HG03139 (cell line): ENCODE data around the gene SARS1.

Experiments
- ATAC-seq: cut with Tn5 transposase; IDR thresholded peaks from one replicate; pipeline ENCODE4 v1.9.1; 2021; ENCODE audit not compliant: unreplicated experiment

The SARS1 gene

DNA sequence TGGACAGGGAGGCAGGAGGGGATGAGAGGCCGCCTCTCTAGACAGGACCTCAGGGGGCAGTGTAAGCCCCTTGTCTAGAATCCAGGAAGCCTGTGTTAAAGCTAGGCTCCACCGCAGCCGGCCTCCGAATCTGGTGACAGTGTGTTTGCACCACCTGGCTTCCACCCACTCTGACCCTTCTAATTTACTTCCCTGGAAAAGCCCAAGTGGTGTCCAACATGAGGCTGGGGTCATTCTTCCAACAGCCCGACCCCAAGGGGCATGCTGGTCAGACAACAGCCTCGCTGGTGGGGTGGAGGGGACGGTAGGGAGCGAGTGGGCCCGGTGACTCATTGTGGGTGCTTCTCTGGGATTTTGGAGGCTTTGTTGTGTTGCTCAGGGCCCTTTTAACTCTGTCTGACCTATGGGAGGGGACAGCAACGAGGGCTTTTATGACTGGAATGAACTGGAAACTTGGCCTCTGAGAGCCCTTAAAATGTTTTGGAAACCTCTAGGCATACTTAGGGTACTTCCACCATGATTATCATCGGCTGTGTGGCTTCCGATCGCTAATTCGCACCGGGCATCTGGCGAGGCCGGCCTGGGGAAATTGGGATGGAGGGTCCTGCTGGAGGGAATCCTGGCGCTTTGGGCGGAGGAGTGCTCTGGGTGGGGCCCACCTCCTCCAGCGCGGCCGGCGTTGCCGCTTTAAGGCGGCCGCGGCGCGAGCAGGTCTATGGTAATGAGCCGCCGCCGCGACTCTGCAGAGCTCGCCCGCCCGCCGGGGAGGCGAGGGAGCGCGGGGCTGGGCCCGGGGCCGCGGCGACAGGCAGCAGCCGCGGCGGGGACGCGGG, 35.3 kb downstream of the SARS1 start, which contains the start of gene CELSR2:
TSS of gene CELSR2 (plus strand) at position 743 of the 833 bp plus-strand sequence. CDS start 541 bp downstream, outside the sequence.
- ATAC-seq, result peak; percentile 58

GRCh38 chr1:109249654-109250401, 36.1 kb downstream of the SARS1 start:
- ATAC-seq, result peak; percentile 25

- ATAC-seq, result no peak
Measured at GRCh38 chr1:109250454-109251276, 36.9 kb downstream of the SARS1 start.

GRCh38 chr1:109251277-109252166, 37.8 kb downstream of the SARS1 start:
- ATAC-seq, result no peak

- no peak for ATAC-seq
Measured at GRCh38 chr1:109252167-109252892, 38.6 kb downstream of the SARS1 start.

- no peak for ATAC-seq
Measured at GRCh38 chr1:109252893-109253802, 39.4 kb downstream of the SARS1 start.

DNA sequence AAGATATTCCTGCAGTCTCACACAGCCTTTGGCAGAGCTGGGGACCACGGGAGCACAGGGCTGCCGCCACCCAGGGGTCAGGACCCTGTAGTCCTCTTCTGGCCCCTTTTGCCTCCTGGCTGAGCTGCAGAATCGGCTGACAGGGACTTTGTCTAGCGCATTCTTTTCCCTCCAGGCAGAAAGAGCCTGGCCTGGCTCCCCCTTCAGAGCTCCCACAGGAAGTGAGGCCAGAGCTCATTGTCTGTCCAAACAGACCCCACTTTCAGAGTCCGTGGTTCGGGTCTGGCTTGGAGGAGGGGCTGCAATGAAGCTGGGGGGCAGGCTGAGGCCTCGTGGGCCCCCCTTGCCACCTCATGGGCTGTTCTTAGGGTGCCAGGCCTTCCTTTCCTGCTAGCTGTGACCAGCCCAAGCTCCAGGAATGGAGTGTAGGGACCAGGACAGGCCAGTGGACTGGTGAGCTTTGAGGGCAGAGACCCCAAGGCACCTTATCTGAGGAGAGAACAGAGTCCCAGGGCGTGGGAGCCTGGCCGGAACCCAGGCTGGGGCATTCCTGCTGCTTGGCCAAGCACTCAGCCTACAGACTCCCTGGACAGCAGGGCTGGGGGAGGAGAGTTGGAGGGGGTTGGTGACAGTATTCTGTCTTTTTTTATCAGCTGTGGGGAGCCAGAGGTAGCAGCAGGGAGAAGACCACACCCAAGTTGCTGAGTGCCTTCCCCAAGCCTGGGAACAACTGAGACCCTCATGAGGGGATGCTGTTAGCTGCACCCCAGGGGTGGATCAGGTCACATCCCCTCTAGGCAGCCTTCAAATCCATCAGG, 40.3 kb downstream of the SARS1 start:
- no peak for ATAC-seq

DNA sequence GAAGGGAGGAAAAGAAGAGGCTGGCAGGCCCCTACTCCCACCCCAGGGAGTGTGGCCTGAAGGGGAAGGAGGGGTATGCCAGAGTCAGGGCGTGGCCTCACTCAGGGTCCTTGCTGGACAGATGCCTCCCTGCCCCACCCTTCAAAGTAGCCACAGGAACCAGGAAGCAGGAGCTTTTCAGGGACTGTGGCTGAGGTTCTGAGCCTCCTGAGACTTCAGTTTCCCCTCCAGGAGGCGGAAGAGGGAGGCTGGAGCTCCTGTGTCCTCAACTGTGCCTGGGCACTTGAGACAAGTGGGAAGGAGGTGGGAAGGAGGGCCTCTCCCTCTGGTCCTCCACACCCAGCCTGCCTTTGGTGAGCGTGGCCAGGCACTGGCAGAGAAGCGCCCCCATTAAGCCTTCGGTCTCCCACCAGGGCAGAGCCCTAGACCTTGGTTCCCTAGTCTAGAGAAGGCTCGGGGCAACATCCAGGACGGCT, 40.9 kb downstream of the SARS1 start:
- ATAC-seq, result no peak

DNA sequence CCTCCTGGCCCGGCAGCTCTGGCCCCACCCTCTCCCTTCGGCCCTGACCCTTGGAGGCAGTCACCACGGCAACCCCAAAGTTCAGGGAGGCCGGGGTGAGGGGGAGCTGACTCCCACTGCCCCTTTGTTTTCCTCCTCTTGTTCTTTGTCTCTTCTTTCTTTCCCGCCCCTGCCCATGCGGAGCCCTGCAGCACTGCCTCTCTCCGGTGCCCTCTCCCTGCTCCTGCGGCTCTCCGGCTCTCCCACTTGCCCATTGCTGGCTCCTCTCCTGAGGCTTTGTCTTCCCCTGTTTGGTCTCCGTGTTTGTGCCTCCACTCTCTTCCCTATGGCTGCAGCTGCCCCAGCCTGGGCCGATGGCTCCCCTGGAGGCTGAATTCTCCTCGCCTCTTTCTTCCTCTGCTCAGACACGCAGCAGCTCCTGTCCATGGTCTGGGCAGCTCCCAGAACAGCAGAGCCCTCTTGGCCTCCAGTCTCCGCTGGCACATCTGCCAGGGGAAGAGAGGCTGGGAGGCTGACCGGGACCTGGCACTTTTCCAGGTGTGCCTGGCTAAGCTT, 41.5 kb downstream of the SARS1 start:
- ATAC-seq, result no peak

DNA sequence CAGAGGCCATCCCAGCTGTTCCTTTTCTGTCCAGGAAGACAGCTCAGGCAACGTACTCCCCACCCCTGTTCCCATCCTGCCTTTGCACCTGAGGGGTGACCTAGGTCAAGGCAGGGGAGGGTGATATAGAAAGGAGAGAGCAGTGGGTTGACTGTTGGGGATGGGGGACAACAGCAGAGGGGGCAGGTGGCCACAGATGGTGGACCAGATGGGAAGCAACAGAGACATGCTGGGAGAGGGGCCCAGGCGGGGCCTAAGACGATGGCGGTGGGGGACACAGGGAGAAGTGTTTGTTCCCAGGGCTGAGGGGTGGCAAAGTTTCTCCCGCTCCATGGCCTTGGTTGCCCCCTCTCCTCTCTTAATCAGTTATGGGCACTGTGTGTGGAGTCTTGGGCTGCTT, 42.0 kb downstream of the SARS1 start:
- no peak for ATAC-seq

DNA sequence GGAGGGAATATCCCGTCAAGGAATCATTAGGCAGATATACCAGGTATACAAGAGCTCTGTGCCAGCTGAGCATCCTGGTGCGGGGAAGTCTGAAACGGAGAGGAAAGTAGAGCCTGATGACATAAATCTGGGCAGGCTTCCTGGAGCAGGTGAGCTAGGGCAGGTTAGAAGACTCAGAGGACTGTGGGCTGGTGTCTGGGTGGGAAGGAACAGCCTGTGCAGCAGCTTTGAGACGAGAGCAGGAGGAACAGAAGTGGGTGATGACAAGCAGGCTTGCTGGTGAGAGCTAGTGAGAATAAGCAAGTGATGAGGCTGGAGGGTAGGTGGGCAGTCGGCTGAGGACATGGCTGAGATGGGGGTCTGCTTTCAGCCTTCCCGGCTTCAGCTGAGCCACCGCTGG, 42.4 kb downstream of the SARS1 start:
- no peak for ATAC-seq

DNA sequence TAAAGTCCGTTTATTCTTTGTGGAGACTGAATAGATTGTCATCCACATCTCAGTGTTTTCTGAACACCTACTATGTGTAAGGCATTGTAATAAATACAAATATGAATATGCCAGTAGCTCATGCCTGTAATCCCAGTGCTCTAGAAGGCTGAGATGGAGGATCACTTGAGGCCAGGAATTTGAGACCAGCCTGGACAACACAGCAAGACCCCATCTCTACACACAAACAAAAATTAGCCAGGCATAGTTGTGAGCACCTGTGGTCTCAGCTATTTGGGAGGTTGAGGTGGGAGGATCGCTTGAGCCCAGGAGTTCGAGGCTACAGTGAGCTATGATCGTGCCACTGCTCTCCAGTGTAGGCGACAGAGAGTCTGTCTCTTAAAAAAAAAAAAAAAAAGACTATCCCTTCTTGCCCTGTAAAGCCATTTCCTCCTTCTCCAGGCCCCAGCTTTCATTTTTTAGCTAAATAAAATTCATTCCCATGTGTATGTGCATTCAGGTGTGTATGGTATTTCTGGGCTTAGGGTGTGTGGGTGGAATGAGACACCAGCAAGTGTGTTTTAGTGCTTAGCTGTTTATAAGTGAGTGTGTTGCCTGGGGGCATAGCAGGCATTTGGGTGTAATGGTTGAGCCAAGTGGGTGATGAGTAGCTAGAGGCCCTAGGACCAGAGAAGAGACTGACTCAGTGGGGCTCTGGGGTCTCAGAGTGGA, 43.4 kb downstream of the SARS1 start:
- ATAC-seq, result no peak

- ATAC-seq, result no peak
Measured at GRCh38 chr1:109257682-109258421, 44.1 kb downstream of the SARS1 start.

DNA sequence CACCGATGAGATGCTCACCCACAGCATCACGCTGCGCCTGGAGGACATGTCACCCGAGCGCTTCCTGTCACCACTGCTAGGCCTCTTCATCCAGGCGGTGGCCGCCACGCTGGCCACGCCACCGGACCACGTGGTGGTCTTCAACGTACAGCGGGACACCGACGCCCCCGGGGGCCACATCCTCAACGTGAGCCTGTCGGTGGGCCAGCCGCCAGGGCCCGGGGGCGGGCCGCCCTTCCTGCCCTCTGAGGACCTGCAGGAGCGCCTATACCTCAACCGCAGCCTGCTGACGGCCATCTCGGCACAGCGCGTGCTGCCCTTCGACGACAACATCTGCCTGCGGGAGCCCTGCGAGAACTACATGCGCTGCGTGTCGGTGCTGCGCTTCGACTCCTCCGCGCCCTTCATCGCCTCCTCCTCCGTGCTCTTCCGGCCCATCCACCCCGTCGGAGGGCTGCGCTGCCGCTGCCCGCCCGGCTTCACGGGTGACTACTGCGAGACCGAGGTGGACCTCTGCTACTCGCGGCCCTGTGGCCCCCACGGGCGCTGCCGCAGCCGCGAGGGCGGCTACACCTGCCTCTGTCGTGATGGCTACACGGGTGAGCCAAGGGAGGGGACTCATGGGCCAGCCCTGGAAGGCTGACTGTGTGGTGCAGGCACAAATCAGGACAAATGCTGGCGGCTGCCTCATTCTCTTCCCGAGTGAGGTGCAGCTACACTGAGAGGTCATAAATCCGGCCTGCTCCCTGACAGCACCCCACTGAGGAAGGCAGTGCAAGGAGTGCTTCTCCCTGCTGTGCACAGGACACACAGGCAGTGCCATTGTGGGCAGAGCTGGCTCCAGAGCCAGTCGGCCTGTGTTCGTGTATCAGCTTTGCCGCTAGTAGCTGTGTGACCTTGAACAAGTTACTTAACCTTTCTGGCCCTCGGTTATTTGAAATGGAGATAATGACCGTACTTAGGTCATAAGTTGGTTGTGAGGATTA, 45.1 kb downstream of the SARS1 start:
- ATAC-seq, result no peak
